K562 (cell line): ENCODE data around the gene SEZ6. TPM values are rescaled to one million over a fixed set of nuclear protein-coding genes. Genes with fewer than 3 reads are reported as not detected.

Source experiments
- ATF3 ChIP-seq, 2 experiments: fragments of 450-650 bp in 1 of 2; sonication (generic) in 1 of 2; formaldehyde crosslinking in 1 of 2; IDR thresholded peaks in 1 of 2; conservative IDR thresholded peaks in 1 of 2; 2 replicates each; pipeline versions ENCODE4 v1.6.1 to v1.8.1; 2016 to 2023; ENCODE audit warnings: mild to moderate bottlenecking in 2 of 2, moderate library complexity in 2 of 2, inconsistent platforms in 1 of 2, missing genetic modification reagents in 1 of 2
- EGR1 ChIP-seq: fragments of 450-650 bp; conservative IDR thresholded peaks from 2 replicates; pipeline ENCODE4 v1.6.1; 2017; ENCODE audit warnings: mild to moderate bottlenecking
- FOXK2 ChIP-seq, 2 experiments: fragments of 450-650 bp; IDR thresholded peaks in 1 of 2; conservative IDR thresholded peaks in 1 of 2; 2 replicates each; pipeline ENCODE4 v1.6.1; 2016; ENCODE audit warnings: low read depth in 2 of 2, mild to moderate bottlenecking in 1 of 2
- MYNN ChIP-seq, 2 experiments: sonication (generic); formaldehyde crosslinking in 1 of 2; IDR thresholded peaks; 2 replicates each; pipeline versions ENCODE4 v1.5.0 to v1.6.1; 2016 to 2020; ENCODE audit warnings: antibody characterized with exemption in 1 of 2, missing genetic modification reagents in 1 of 2
- NBN ChIP-seq: fragments of 450-650 bp; IDR thresholded peaks from 2 replicates; pipeline ENCODE4 v1.6.1; 2016; ENCODE audit warnings: low read depth, mild to moderate bottlenecking
- PCBP2 ChIP-seq: fragments of 200-400 bp; formaldehyde crosslinking; IDR thresholded peaks from 2 replicates; pipeline ENCODE4 v1.6.1; 2018; ENCODE audit warnings: low read length, low read depth, mild to moderate bottlenecking, moderate library complexity; ENCODE audit not compliant: poor library complexity, severe bottlenecking
- RBBP5 ChIP-seq: fragments of 200-600 bp; sonication (generic); IDR thresholded peaks from 2 replicates; pipeline ENCODE4 v1.6.1; 2012; ENCODE audit warnings: borderline replicate concordance, mild to moderate bottlenecking, low read length, control low read depth, inconsistent platforms; ENCODE audit not compliant: insufficient read depth, poor library complexity, severe bottlenecking
- SPI1 ChIP-seq: IDR thresholded peaks from 2 replicates; pipeline ENCODE4 v1.6.1; 2011; ENCODE audit warnings: low read depth, low read length, control low read depth, borderline replicate concordance
- TSC22D4 ChIP-seq: fragments of 450-650 bp; IDR thresholded peaks from 2 replicates; pipeline ENCODE4 v1.6.1; 2016; ENCODE audit warnings: missing genetic modification characterization, missing biosample characterization, control low read depth
- XRCC5 ChIP-seq: fragments of 200-400 bp; formaldehyde crosslinking; IDR thresholded peaks from 2 replicates; pipeline ENCODE4 v1.6.1; 2017; ENCODE audit warnings: low read depth, mild to moderate bottlenecking, low read length
- ZBTB1 ChIP-seq: sonication (generic); formaldehyde crosslinking; IDR thresholded peaks from 2 replicates; pipeline ENCODE4 v1.8.1; 2023; ENCODE audit warnings: missing genetic modification reagents, low read depth, mild to moderate bottlenecking, borderline replicate concordance
- ZFP1 ChIP-seq: fragments of 450-650 bp; formaldehyde crosslinking; IDR thresholded peaks from 2 replicates; pipeline ENCODE4 v1.4.0; 2020; ENCODE audit warnings: mild to moderate bottlenecking, mixed read lengths
- ZFP91 ChIP-seq: sonication (generic); formaldehyde crosslinking; IDR thresholded peaks from 2 replicates; pipeline ENCODE4 v1.8.0; 2022; ENCODE audit warnings: mild to moderate bottlenecking, missing genetic modification reagents
- ZNF217 ChIP-seq: sonication (generic); formaldehyde crosslinking; IDR thresholded peaks from 2 replicates; pipeline ENCODE4 v1.8.0; 2022; ENCODE audit warnings: mild to moderate bottlenecking, missing genetic modification reagents
- ZNF511 ChIP-seq: sonication (generic); formaldehyde crosslinking; IDR thresholded peaks from 2 replicates; pipeline ENCODE4 v1.8.0; 2022; ENCODE audit warnings: mild to moderate bottlenecking, missing genetic modification reagents
- polyA plus RNA-seq, 8 experiments: library from polyadenylated mRNA; depleted of rRNA in 4 of 8; stranded (reverse) in 5 of 8; unstranded in 3 of 8; fragments of >200 nt; fragmentation: Nextera tagmentation in 2 of 8; fragmentation: Illumina TruSeq in 1 of 8; extraction: Ambion mirVana in 2 of 8; extraction: Trizol in 1 of 8; gene quantifications; 2 replicates each; pipeline versions ENCODE4 v1.2.1 to v1.2.3, GENCODE V29; 2011 to 2014; ENCODE audit warnings: inconsistent platforms in 1 of 8, missing spikeins in 1 of 8
- total RNA-seq, 7 experiments: library from RNA; depleted of rRNA in 6 of 7; stranded (reverse); fragments of >200 nt in 6 of 7; fragmentation: Illumina TruSeq in 2 of 7; extraction: Trizol in 2 of 7; gene quantifications; 2 replicates each; pipeline versions ENCODE4 v1.2.1 to v1.2.3, GENCODE V29; 2011 to 2021; ENCODE audit warnings: low replicate concordance in 1 of 7
- TF ChIP-seq, protein P1 (sequence below): sonication (generic); formaldehyde crosslinking; IDR thresholded peaks from 2 replicates; pipeline ENCODE4 v1.8.1; 2023; ENCODE audit warnings: mild to moderate bottlenecking, missing genetic modification reagents, moderate library complexity
- TF ChIP-seq, protein P2 (sequence below): sonication (generic); formaldehyde crosslinking; IDR thresholded peaks from 2 replicates; pipeline ENCODE4 v1.8.0; 2023; ENCODE audit warnings: mild to moderate bottlenecking, missing genetic modification reagents
- TF ChIP-seq, protein P3 (sequence below), 3 experiments: IDR thresholded peaks in 2 of 3; conservative IDR thresholded peaks in 1 of 3; 2 replicates each; pipeline ENCODE4 v1.5.1; 2011 to 2012; ENCODE audit warnings: low read length in 3 of 3, mild to moderate bottlenecking in 3 of 3, control low read depth in 2 of 3, improper control_type of control experiment in 1 of 3, inconsistent platforms in 1 of 3, low read depth in 1 of 3, mixed read lengths in 1 of 3, moderate library complexity in 1 of 3; ENCODE audit not compliant: insufficient read depth in 2 of 3

Gene SEZ6
- total and polyA plus RNA-seq, 9 of the 15 experiments (the other 6 are each of a cell fraction or from before 2014, with no cell fraction given), result not detected

- no peak for TF ChIP-seq ZFP91
- no peak for TF ChIP-seq RBBP5
- TF ChIP-seq, protein P1, sequence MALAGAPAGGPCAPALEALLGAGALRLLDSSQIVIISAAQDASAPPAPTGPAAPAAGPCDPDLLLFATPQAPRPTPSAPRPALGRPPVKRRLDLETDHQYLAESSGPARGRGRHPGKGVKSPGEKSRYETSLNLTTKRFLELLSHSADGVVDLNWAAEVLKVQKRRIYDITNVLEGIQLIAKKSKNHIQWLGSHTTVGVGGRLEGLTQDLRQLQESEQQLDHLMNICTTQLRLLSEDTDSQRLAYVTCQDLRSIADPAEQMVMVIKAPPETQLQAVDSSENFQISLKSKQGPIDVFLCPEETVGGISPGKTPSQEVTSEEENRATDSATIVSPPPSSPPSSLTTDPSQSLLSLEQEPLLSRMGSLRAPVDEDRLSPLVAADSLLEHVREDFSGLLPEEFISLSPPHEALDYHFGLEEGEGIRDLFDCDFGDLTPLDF (CRISPR knock-in tag), result no peak
- TF ChIP-seq SPI1, result peak; percentile 58; the same call in 1 of the 2 replicates
- TF ChIP-seq ZFP1, result no peak
- TF ChIP-seq ATF3 (IDR thresholded peaks at IDR 0.05), result no peak
- TF ChIP-seq ATF3 (CRISPR knock-in tag; conservative IDR thresholded peaks at IDR 0.05), result no peak
- 0 out of 2 replicates have a peak, but pooled peaks have one; percentile 5 for TF ChIP-seq MYNN (IDR thresholded peaks at IDR 0.05)
- no peak for TF ChIP-seq MYNN (CRISPR knock-in tag; IDR thresholded peaks at IDR 0.05)
- no peak for TF ChIP-seq ZBTB1 (CRISPR knock-in tag)
- TF ChIP-seq, protein P2, sequence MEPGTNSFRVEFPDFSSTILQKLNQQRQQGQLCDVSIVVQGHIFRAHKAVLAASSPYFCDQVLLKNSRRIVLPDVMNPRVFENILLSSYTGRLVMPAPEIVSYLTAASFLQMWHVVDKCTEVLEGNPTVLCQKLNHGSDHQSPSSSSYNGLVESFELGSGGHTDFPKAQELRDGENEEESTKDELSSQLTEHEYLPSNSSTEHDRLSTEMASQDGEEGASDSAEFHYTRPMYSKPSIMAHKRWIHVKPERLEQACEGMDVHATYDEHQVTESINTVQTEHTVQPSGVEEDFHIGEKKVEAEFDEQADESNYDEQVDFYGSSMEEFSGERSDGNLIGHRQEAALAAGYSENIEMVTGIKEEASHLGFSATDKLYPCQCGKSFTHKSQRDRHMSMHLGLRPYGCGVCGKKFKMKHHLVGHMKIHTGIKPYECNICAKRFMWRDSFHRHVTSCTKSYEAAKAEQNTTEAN (CRISPR knock-in tag), result no peak
- TF ChIP-seq FOXK2 (conservative IDR thresholded peaks at IDR 0.05 in 1 of 2, IDR thresholded peaks at IDR 0.05 in 1 of 2; ENCODE audit: low read depth in 2 of 2), result no peak
- no peak for TF ChIP-seq EGR1
- TF ChIP-seq NBN, result no peak
- TF ChIP-seq, protein P3, sequence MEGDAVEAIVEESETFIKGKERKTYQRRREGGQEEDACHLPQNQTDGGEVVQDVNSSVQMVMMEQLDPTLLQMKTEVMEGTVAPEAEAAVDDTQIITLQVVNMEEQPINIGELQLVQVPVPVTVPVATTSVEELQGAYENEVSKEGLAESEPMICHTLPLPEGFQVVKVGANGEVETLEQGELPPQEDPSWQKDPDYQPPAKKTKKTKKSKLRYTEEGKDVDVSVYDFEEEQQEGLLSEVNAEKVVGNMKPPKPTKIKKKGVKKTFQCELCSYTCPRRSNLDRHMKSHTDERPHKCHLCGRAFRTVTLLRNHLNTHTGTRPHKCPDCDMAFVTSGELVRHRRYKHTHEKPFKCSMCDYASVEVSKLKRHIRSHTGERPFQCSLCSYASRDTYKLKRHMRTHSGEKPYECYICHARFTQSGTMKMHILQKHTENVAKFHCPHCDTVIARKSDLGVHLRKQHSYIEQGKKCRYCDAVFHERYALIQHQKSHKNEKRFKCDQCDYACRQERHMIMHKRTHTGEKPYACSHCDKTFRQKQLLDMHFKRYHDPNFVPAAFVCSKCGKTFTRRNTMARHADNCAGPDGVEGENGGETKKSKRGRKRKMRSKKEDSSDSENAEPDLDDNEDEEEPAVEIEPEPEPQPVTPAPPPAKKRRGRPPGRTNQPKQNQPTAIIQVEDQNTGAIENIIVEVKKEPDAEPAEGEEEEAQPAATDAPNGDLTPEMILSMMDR (IDR thresholded peaks at IDR 0.05 in 2 of 3, conservative IDR thresholded peaks at IDR 0.05 in 1 of 3; ENCODE audit: insufficient read depth in 2 of 3, low read depth in 1 of 3, low read length in 3 of 3), result no peak
- no peak for TF ChIP-seq PCBP2
- TF ChIP-seq ZNF217, result no peak
- no peak for TF ChIP-seq TSC22D4 (tag)
- TF ChIP-seq ZNF511 (CRISPR knock-in tag), result no peak
- TF ChIP-seq XRCC5, result 0 out of 2 replicates have a peak, but pooled peaks have one; percentile 44
These were observed 55.6 kb downstream of the SEZ6 start (continued) for GRCh38 chr17:28950017-28950751.
